GM12878 (cell line): ENCODE data around the gene GARIN5A. TPM values are rescaled to one million over a fixed set of nuclear protein-coding genes. Genes with fewer than 3 reads are reported as not detected.
A peak's percentile ranks its signal among the peaks of the same experiment; 100 is the strongest.

Experiments
- ATAC-seq: fragments of 200-7000 bp; cut with Tn5 transposase; 3 replicates; pipeline ENCODE4 v1.9.1; 2020; ENCODE audit warnings: mild to moderate bottlenecking, moderate library complexity
- BruUV-seq: library from RNA; stranded (reverse); fragments of 400-500 nt; replicated peaks from 2 replicates; lab custom pipeline; 2021; lab: Mats Ljungman, UMichigan
- CTCF ChIA-PET: fragments of 300-600 bp; sonication (Branson Sonifier 250); formaldehyde crosslinking; extraction: SDS; loops from one replicate; lab custom pipeline; 2021; ENCODE audit warnings: inconsistent platforms; lab: Yijun Ruan, JAX
- POLR2A ChIA-PET: fragments of 350-600 bp; formaldehyde crosslinking; extraction: SDS; loops from one replicate; lab custom pipeline; 2021; ENCODE audit warnings: inconsistent platforms; lab: Charles Lee
- RAD21 ChIA-PET: fragments of 300-600 bp; sonication (Branson Sonifier 250); formaldehyde crosslinking; loops from one replicate; lab custom pipeline; 2023; ENCODE audit warnings: antibody characterized with exemption; ENCODE audit not compliant: unreplicated experiment; lab: Charles Lee
- SMC1A ChIA-PET: fragments of 300-600 bp; sonication (Branson Sonifier 250); formaldehyde crosslinking; loops from one replicate; lab custom pipeline; 2023; ENCODE audit not compliant: unreplicated experiment, uncharacterized antibody; lab: Charles Lee
- DNase-seq: peaks from one replicate; pipeline ENCODE4 v3.0.0-alpha.2; 2011; ENCODE audit warnings: low read depth, low spot score
- FAIRE-seq: peaks from 3 replicates; lab custom pipeline; 2011; peaks lifted over from hg19 to GRCh38; lab: Jason Lieb, UNC
- H2AFZ ChIP-seq: 2 replicates; pipeline ENCODE4 v1.6.0; 2011; ENCODE audit warnings: low read depth, low read length, control low read depth; ENCODE audit not compliant: control insufficient read depth
- H3K27ac ChIP-seq: 2 replicates; pipeline ENCODE4 v1.5.1; 2011; ENCODE audit warnings: control low read depth; ENCODE audit not compliant: control insufficient read depth, insufficient read depth
- H3K27me3 ChIP-seq, 2 experiments: replicated peaks in 1 of 2; 2 replicates each; pipeline versions ENCODE4 v1.6.0 to v1.6.1; 2011; ENCODE audit warnings: low read length in 1 of 2; ENCODE audit not compliant: control insufficient read depth in 2 of 2, insufficient read depth in 2 of 2
- H3K36me3 ChIP-seq, 2 experiments: 2 replicates each; pipeline ENCODE4 v1.5.1; 2011; ENCODE audit warnings: low read length in 1 of 2; ENCODE audit not compliant: control insufficient read depth in 2 of 2, insufficient read depth in 2 of 2
- H3K4me1 ChIP-seq: 2 replicates; pipeline ENCODE4 v1.6.1; 2011; ENCODE audit warnings: mild to moderate bottlenecking, low read length, moderate library complexity, mixed read lengths; ENCODE audit not compliant: control insufficient read depth, insufficient read depth
- H3K4me2 ChIP-seq: 2 replicates; pipeline ENCODE4 v1.6.0; 2011; ENCODE audit warnings: control low read depth; ENCODE audit not compliant: control insufficient read depth, insufficient read depth
- H3K4me3 ChIP-seq: fragments of 200-600 bp; sonication (generic); 2 replicates; pipeline ENCODE4 v1.5.1; 2016
- H3K79me2 ChIP-seq: 2 replicates; pipeline ENCODE4 v1.6.0; 2011; ENCODE audit warnings: low read length; ENCODE audit not compliant: control insufficient read depth, insufficient read depth
- H3K9ac ChIP-seq: 2 replicates; pipeline ENCODE4 v1.8.0; 2011; ENCODE audit warnings: low read length, control low read depth, mixed read lengths; ENCODE audit not compliant: control insufficient read depth, insufficient read depth
- H3K9me3 ChIP-seq: replicated peaks from 3 replicates; pipeline ENCODE4 v1.5.1; 2011; ENCODE audit warnings: mild to moderate bottlenecking, low read length; ENCODE audit not compliant: control insufficient read depth, insufficient read depth
- H4K20me1 ChIP-seq: 2 replicates; pipeline ENCODE4 v1.6.0; 2011; ENCODE audit not compliant: control insufficient read depth, insufficient read depth
- BCL3 ChIP-seq: IDR thresholded peaks from 2 replicates; pipeline ENCODE4 v1.6.1; 2011; ENCODE audit warnings: borderline replicate concordance, low read depth, mild to moderate bottlenecking, moderate library complexity, low read length; ENCODE audit not compliant: insufficient read depth, poor library complexity, severe bottlenecking
- BCLAF1 ChIP-seq: fragments of 450-650 bp; IDR thresholded peaks from 2 replicates; pipeline ENCODE4 v1.6.1; 2017; ENCODE audit warnings: antibody characterized with exemption, mild to moderate bottlenecking, moderate library complexity
- BHLHE40 ChIP-seq, 2 experiments: fragments of 450-650 bp in 1 of 2; IDR thresholded peaks; 2 replicates each; pipeline ENCODE4 v1.6.1; 2011 to 2017; ENCODE audit warnings: low read depth in 2 of 2, borderline replicate concordance in 1 of 2, improper control_type of control experiment in 1 of 2, low read length in 1 of 2, mild to moderate bottlenecking in 1 of 2
- BMI1 ChIP-seq: fragments of 450-650 bp; IDR thresholded peaks from 2 replicates; pipeline ENCODE4 v1.6.1; 2016; ENCODE audit warnings: mild to moderate bottlenecking, moderate library complexity, borderline replicate concordance
- GATAD2B ChIP-seq: fragments of 450-650 bp; conservative IDR thresholded peaks from 2 replicates; pipeline ENCODE4 v1.6.1; 2017; ENCODE audit warnings: low read depth, mild to moderate bottlenecking, moderate library complexity
- HDGF ChIP-seq: fragments of 450-650 bp; IDR thresholded peaks from 2 replicates; pipeline ENCODE4 v1.6.1; 2016; ENCODE audit warnings: antibody characterized with exemption
- LARP7 ChIP-seq: fragments of 450-650 bp; IDR thresholded peaks from 2 replicates; pipeline ENCODE4 v1.6.1; 2017; ENCODE audit warnings: mild to moderate bottlenecking
- NBN ChIP-seq: fragments of 450-650 bp; IDR thresholded peaks from 2 replicates; pipeline ENCODE4 v1.6.1; 2016
- NFIC ChIP-seq: IDR thresholded peaks from 2 replicates; pipeline ENCODE4 v1.6.1; 2012; ENCODE audit warnings: low read depth, mild to moderate bottlenecking, inconsistent platforms, low read length, moderate library complexity
- PKNOX1 ChIP-seq: fragments of 450-650 bp; IDR thresholded peaks from 2 replicates; pipeline ENCODE4 v1.6.1; 2016; ENCODE audit warnings: mild to moderate bottlenecking
- POLR2AphosphoS5 ChIP-seq: IDR thresholded peaks from 2 replicates; pipeline ENCODE4 v1.6.1; 2011; ENCODE audit warnings: mild to moderate bottlenecking, low read length, inconsistent platforms
- SMARCA5 ChIP-seq: fragments of 450-650 bp; IDR thresholded peaks from 2 replicates; pipeline ENCODE4 v1.6.1; 2017; ENCODE audit warnings: mild to moderate bottlenecking
- STAT3 ChIP-seq: IDR thresholded peaks from 2 replicates; pipeline ENCODE4 v1.6.1; 2011; ENCODE audit warnings: low read depth, low read length, improper control_type of control experiment
- YBX1 ChIP-seq: fragments of 450-650 bp; IDR thresholded peaks from 2 replicates; pipeline ENCODE4 v1.6.1; 2016; ENCODE audit warnings: antibody characterized with exemption
- YY1 ChIP-seq: IDR thresholded peaks from 2 replicates; pipeline ENCODE4 v1.6.1; 2011; ENCODE audit warnings: low read depth, mild to moderate bottlenecking, low read length
- ZNF24 ChIP-seq: fragments of 450-650 bp; IDR thresholded peaks from 2 replicates; pipeline ENCODE4 v1.6.1; 2017; ENCODE audit warnings: antibody characterized with exemption, mild to moderate bottlenecking
- ZZZ3 ChIP-seq: IDR thresholded peaks from 2 replicates; pipeline ENCODE4 v1.6.1; 2011; ENCODE audit warnings: low read depth; ENCODE audit not compliant: control insufficient read depth, insufficient read length
- WGBS: methylation state at CpG from one replicate; pipeline ENCODE4 v1.1.6; 2016; ENCODE audit warnings: low lambda C conversion rate; ENCODE audit not compliant: insufficient replicate concordance, insufficient coverage; ENCODE audit errors: missing lambda C conversion rate; 5-methylcytosine and 5-hydroxymethylcytosine counted together
- in situ Hi-C: fragments of 300-500 bp; cut with MboI; formaldehyde crosslinking; loops from 9 replicates; pipeline ENCODE4 v1.14.3; 2018; ENCODE audit warnings: mixed read lengths
- intact Hi-C: fragments of 100-400 bp; cut with micrococcal nuclease; formaldehyde crosslinking; loops from one replicate; pipeline ENCODE4 v1.14.2; 2022; ENCODE audit not compliant: unreplicated experiment
- polyA plus RNA-seq, 11 experiments: library from polyadenylated mRNA; depleted of rRNA in 4 of 11; unstranded in 6 of 11; stranded (reverse) in 5 of 11; fragments of >200 nt; fragmentation: Nextera tagmentation in 4 of 11; fragmentation: Illumina TruSeq in 1 of 11; extraction: Ambion mirVana in 4 of 11; extraction: Trizol in 1 of 11; gene quantifications; 1 replicate in 1 of 11; 2 replicates in 10 of 11; pipeline versions ENCODE4 v1.2.1 to v1.2.3, GENCODE V29; 2011 to 2016; ENCODE audit warnings: inconsistent platforms in 2 of 11, missing spikeins in 2 of 11, low read depth in 1 of 11
- total RNA-seq, 4 experiments: library from RNA; depleted of rRNA in 3 of 4; stranded (reverse); fragments of >200 nt in 3 of 4; fragmentation: Illumina TruSeq in 1 of 4; extraction: Trizol in 1 of 4; gene quantifications; 2 replicates each; pipeline versions ENCODE4 v1.2.1 to v1.2.3, GENCODE V29; 2013 to 2021
- TF ChIP-seq, protein P1 (sequence below): IDR thresholded peaks from 2 replicates; pipeline ENCODE4 v1.6.1; 2011; ENCODE audit warnings: borderline replicate concordance, low read depth, mild to moderate bottlenecking, moderate library complexity, mixed read lengths, low read length; ENCODE audit not compliant: insufficient read depth; ENCODE audit errors: extremely low read length

GARIN5A gene
- total and polyA plus RNA-seq, 10 of the 15 experiments (the other 5 are each of a cell fraction or from before 2014, with no cell fraction given): 0.18 to 1.2 (median 0.24) TPM; not detected in 6

GRCh38 chr19:50419022-50419579 lies 57.5 kb downstream of the GARIN5A start:
- peaks cover 48% of the 10 kb centered on the region for H3K4me1 ChIP-seq
- POLR2A ChIA-PET: interaction anchor here (0.8 to 4.8 kb wide), 14 partner anchors 10 to 77 kb away, joined by 3 to 26 read pairs (median 4); partner anchors contain the start of genes NR1H2 and POLD1
- H3K36me3 ChIP-seq: peaks cover 6 to 10% of the 10 kb centered on the region in 2 experiments; a peak in 3 of 4 replicates
- RAD21 ChIA-PET: interaction anchor here (0.7 to 2.7 kb wide), 7 partner anchors 12 to 86 kb away, joined by 3 to 14 read pairs (median 4); partner anchors contain the start of genes NAPSA and POLD1
- ATAC-seq: peak; percentile 1
- no TSS peak for BruUV-seq
- peak overlapping the region; percentile 60 for H3K9ac ChIP-seq
- H3K4me2 ChIP-seq: peak overlapping the region; percentile 61
- in situ Hi-C loops (no loop called here), intact Hi-C loops (loop anchor here (2.0 kb wide), 3 partner anchors 14 to 50 kb away; partner anchors contain the start of gene MYBPC2)
- WGBS: 3% methylated on average over 11 of the region's 14 CpGs
- no peak for DNase-seq
- SMC1A ChIA-PET: interaction anchor here (0.8 to 1.9 kb wide), 2 partner anchors 41 kb away, joined by 4 to 10 read pairs; no protein-coding TSS in a partner anchor
- H3K9me3 ChIP-seq: no peaks in the 10 kb centered on the region
- peak overlapping the region; percentile 79 for H3K27ac ChIP-seq
- H3K79me2 ChIP-seq: peaks cover 33% of the 10 kb centered on the region
- FAIRE-seq: peak; percentile 18
- H2AFZ ChIP-seq: peak overlapping the region; percentile 31
- peaks cover 4% of the 10 kb centered on the region for H4K20me1 ChIP-seq
- CTCF ChIA-PET: interaction anchor here (0.6 to 3.1 kb wide), 8 partner anchors 9 to 137 kb away, joined by 3 to 19 read pairs (median 4); no protein-coding TSS in a partner anchor
- peak overlapping the region; percentile 78 for H3K4me3 ChIP-seq
- no peaks in the 10 kb centered on the region for H3K27me3 ChIP-seq
- TF ChIP-seq ZNF24: no peak
- TF ChIP-seq, protein P1, sequence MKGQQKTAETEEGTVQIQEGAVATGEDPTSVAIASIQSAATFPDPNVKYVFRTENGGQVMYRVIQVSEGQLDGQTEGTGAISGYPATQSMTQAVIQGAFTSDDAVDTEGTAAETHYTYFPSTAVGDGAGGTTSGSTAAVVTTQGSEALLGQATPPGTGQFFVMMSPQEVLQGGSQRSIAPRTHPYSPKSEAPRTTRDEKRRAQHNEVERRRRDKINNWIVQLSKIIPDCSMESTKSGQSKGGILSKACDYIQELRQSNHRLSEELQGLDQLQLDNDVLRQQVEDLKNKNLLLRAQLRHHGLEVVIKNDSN: no peak
- no peak for TF ChIP-seq ZZZ3
- no peak for TF ChIP-seq STAT3
- 0 out of 2 replicates have a peak, but pooled peaks have one; percentile 6 for TF ChIP-seq NFIC
- 0 out of 2 replicates have a peak, but pooled peaks have one; percentile 19 for TF ChIP-seq YBX1
- TF ChIP-seq SMARCA5: no peak
- no peak; the same call in 1 of the 2 replicates for TF ChIP-seq POLR2AphosphoS5
- peak; percentile 64 for TF ChIP-seq NBN
- TF ChIP-seq BCL3: no peak
- no peak for TF ChIP-seq GATAD2B
- peak; percentile 87; the same call in 1 of the 2 replicates for TF ChIP-seq HDGF
- no peak for TF ChIP-seq BHLHE40 (IDR thresholded peaks at IDR 0.05; ENCODE audit: borderline replicate concordance in 1 of 2, low read depth in 2 of 2, low read length in 1 of 2)
- TF ChIP-seq BCLAF1: no peak
- 0 out of 2 replicates have a peak, but pooled peaks have one; percentile 11 for TF ChIP-seq YY1
- TF ChIP-seq LARP7: peak; percentile 48; the same call in 1 of the 2 replicates
- TF ChIP-seq PKNOX1: no peak
- peak; percentile 20; the same call in 1 of the 2 replicates for TF ChIP-seq BMI1
